IPS DF 6.9 (cell line): ENCODE data around the gene TSPAN17.

Source experiments
- DNase-seq: peaks from one replicate; pipeline ENCODE4 v3.0.0-alpha.2; 2013; ENCODE audit warnings: low read depth, low spot score
- H3K27ac ChIP-seq: one replicate; pipeline ENCODE4 v1.5.1; 2013; ENCODE audit warnings: low read length, control low read depth
- H3K27me3 ChIP-seq: 2 replicates; pipeline ENCODE4 v1.6.1; 2013; ENCODE audit warnings: mild to moderate bottlenecking, low read length; ENCODE audit not compliant: control insufficient read depth, insufficient read depth
- H3K36me3 ChIP-seq: 2 replicates; pipeline ENCODE4 v1.6.1; 2013; ENCODE audit warnings: low read length; ENCODE audit not compliant: control insufficient read depth, insufficient read depth
- H3K4me1 ChIP-seq: 2 replicates; pipeline ENCODE4 v1.6.1; 2013; ENCODE audit warnings: low read length; ENCODE audit not compliant: control insufficient read depth, insufficient read depth
- H3K4me3 ChIP-seq: 2 replicates; pipeline ENCODE4 v1.5.1; 2013; ENCODE audit warnings: mild to moderate bottlenecking, low read length
- H3K9me3 ChIP-seq: 2 replicates; pipeline ENCODE4 v1.6.1; 2013; ENCODE audit warnings: low read length, inconsistent platforms; ENCODE audit not compliant: control insufficient read depth, insufficient read depth
- WGBS: extraction: QIAGEN DNeasy Blood & Tissue Kit; methylation state at CpG from one replicate; pipeline ENCODE4 v1.1.7; 2013; ENCODE audit warnings: mixed read lengths, missing lambda C conversion rate; ENCODE audit not compliant: insufficient read length, insufficient coverage; 5-methylcytosine and 5-hydroxymethylcytosine counted together

TSPAN17 gene

DNA sequence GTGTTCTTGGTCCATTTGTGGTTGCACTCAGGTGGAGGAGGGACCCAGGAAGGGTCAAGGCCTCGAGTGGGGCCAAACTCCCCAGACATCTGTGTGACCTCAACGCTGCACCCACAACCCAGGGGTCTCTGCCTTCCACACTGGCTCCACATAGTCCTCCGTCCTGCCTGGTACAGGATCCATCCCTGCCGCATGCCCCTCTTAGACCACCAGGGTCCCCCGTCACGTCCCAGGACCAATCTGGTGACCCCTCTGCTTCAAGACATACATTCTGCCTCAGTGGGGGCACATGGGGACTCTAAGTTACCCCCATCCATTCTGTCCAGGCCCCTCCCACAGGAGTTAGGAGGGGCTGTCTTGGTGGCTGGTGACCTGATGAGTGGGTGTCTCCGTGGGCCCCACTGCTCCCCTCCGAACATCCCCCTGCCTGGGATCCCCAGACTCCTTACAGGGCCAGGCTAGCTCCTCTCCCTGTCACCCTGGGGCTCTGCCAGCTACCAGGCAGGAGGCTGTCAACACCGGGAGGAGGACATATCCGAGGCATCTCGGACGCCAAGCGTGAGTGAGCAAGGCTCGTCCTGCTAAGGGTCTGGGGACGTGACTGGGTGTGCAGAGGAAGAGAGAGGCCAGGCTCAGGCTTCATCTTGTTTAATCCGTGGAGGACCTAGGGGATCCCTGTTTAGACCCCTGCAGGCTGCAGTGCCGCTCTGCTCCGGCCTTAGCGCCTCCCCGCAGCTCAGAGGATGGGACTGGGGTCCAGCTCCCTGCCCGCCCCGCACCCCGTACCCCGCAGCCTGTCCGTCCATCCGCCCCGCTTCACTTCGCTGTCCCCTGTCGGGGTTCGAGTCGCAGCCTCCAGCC lies 32.3 kb downstream of the TSPAN17 start:
- H3K27me3 ChIP-seq = peaks cover 4% of the 10 kb centered on the region; the same call in 1 of the 2 replicates
- no peaks in the 10 kb centered on the region for H3K36me3 ChIP-seq
- H3K9me3 ChIP-seq = no peaks in the 10 kb centered on the region
- no CpG with 5 or more reads among the region's 31 CpGs for WGBS
- H3K4me1 ChIP-seq = no peaks in the 10 kb centered on the region; the same call in 1 of the 2 replicates
- no peak overlapping the region for H3K27ac ChIP-seq
- no peak for DNase-seq
- H3K4me3 ChIP-seq = peak overlapping the region; percentile 21; the same call in 1 of the 2 replicates

DNA sequence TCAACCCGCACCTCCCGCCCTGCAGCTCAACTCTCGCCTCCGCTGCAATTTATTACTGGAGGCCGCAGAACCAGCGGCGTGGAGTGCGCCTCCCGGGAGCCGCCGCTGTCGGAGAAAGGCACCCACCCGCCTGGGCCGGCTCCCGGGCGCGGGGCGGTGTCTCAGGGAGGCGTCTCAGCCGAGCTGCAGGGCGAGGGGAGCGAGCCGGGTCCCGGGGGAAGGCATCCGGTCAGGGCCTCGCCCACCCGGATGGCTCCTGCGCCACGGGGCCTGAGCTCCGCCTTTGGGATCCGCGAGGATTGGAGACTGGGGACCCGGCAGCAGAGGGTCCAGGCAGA lies 32.9 kb downstream of the TSPAN17 start:
- Histone ChIP-seq H3K27ac (no peak overlapping the region), H3K27me3 (peaks cover 4% of the 10 kb centered on the region; the same call in 1 of the 2 replicates), H3K36me3 (no peaks in the 10 kb centered on the region), H3K4me1 (no peaks in the 10 kb centered on the region; the same call in 1 of the 2 replicates), H3K9me3 (no peaks in the 10 kb centered on the region), H3K4me3 (peak overlapping the region; percentile 21; the same call in 1 of the 2 replicates)
- no peak for DNase-seq
- WGBS = no CpG with 5 or more reads among the region's 33 CpGs

DNA sequence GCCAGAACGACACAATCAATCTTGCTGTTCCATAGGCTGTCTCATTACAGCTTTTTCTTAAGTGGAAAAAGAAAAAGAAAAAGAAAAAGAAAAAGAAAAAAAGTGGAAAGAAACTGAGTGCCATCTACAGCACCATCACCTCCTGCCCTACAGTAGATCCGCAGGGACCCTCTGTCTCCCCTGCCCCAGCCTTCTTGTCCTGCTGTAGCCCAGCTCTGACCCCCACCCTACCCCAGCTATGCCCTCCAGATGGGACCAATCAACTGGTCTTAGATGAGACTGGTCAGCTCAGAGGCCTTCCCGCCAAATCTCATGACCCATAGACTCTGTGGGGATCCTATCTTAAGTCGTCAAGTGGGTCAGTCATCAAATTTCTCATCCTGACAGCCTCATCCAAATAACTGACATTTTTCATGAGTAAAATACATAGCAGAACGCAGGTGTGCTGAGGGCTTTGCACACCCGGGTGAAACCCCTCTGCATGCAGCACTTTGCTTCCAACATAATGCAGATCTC lies 34.8 kb downstream of the TSPAN17 start:
- no peak for DNase-seq
- WGBS = no CpG with 5 or more reads among the region's 6 CpGs
- H3K4me1 ChIP-seq = no peaks in the 10 kb centered on the region
- no peak overlapping the region for H3K27ac ChIP-seq
- H3K36me3 ChIP-seq = no peaks in the 10 kb centered on the region
- peaks cover 4% of the 10 kb centered on the region; the same call in 1 of the 2 replicates for H3K27me3 ChIP-seq
- no peaks in the 10 kb centered on the region for H3K9me3 ChIP-seq
- no peak overlapping the region for H3K4me3 ChIP-seq

DNA sequence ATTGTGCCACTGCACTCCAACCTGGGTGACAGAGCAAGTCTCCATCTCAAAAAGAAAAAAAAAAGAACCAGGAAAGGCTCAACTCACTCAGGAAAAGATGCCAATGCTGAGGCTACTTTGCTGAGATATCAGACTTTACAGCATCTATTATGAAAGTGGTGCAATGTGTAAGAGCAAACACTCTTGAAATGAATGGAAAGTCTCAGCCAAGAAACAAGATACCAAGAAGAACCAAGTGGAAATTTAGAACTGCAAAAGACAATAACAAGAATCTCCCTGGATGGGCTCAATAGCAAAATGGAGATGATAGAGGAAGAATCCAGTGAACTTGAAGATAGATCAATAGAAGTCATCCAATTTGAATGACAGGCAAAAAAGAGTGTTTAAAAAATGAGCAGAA lies 37.7 kb downstream of the TSPAN17 start:
- DNase-seq = no peak

DNA sequence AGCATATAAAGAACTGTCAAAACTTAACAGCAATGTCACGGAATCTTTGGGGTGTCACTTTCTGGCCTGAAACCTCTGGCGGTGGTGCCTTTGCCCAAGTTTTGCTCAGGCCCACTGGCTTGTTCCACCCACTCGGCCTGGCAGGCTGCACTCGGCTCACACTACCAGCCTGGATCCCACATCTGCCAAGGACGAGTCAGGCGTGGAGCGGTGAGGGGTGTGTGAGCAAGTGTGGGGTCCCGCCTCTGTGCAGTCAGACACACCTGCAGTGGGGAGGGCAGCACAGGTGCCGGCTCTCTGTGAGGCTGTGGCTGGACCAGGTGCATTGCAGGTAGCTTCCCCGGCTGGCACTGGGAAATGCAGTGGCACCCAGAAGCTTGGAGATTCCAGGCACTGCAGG lies 40.0 kb downstream of the TSPAN17 start:
- Histone ChIP-seq H3K27me3 (no peaks in the 10 kb centered on the region), H3K9me3 (no peaks in the 10 kb centered on the region), H3K4me1 (peaks cover 5% of the 10 kb centered on the region), H3K27ac (no peak overlapping the region), H3K4me3 (no peak overlapping the region), H3K36me3 (no peaks in the 10 kb centered on the region)
- DNase-seq = no peak
- whole genome bisulfite sequencing = no CpG with 5 or more reads among the region's 10 CpGs

More for the DNA sequence above, 37.7 kb downstream of the TSPAN17 start:
- Histone ChIP-seq H3K4me1 (peaks cover 5% of the 10 kb centered on the region), H3K27me3 (no peaks in the 10 kb centered on the region; the same call in 1 of the 2 replicates), H3K4me3 (no peak overlapping the region), H3K27ac (no peak overlapping the region), H3K9me3 (no peaks in the 10 kb centered on the region), H3K36me3 (no peaks in the 10 kb centered on the region)

DNA sequence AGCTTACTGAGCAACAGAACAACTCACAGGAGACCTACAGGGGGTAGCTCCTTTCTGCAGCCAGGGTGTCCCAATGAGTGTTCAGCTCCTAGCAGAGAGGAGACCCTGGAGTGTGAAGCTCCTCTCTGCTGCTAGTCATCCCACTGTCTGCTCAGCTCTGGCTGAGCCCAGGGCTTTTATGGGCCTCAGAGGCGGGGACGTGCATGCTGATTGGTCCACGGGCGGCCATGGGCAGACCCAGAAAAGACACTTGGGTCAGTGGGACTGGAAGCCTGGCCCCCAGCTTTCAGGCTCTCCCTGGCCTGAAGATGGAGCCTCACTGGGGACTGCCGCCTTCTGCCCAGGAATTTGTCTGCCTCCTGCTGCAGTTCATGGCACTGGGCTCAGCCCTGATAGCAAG lies 40.6 kb downstream of the TSPAN17 start:
- Histone ChIP-seq H3K27ac (no peak overlapping the region), H3K9me3 (no peaks in the 10 kb centered on the region), H3K4me3 (no peak overlapping the region), H3K27me3 (no peaks in the 10 kb centered on the region), H3K4me1 (peaks cover 8% of the 10 kb centered on the region), H3K36me3 (no peaks in the 10 kb centered on the region)
- no peak for DNase-seq
- WGBS = no CpG with 5 or more reads among the region's 5 CpGs

DNA sequence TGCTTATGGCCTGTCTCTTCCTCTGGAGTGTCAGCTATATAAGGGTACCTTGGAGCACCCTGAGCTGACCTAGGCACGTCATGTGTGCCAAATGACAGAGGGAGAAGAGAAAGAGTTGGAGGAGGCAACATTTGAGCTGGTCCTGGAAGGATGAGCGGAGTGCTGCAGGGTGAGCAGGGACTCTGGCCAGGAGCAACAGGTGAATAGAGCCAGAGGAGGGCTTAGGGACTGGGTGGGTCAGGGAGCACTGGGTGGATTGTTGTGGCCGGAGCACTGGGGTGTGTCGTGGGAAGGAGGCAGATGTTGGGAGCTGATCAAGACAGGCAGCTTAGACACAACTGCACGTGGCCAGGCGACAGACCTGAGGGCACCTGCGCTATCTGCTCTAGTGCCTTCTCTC lies 43.6 kb downstream of the TSPAN17 start:
- no peak for DNase-seq
- H3K27me3 ChIP-seq = no peaks in the 10 kb centered on the region
- H3K4me1 ChIP-seq = peaks cover 10% of the 10 kb centered on the region
- no peak overlapping the region for H3K27ac ChIP-seq
- H3K4me3 ChIP-seq = no peak overlapping the region
- WGBS = no CpG with 5 or more reads among the region's 7 CpGs
- no peaks in the 10 kb centered on the region for H3K9me3 ChIP-seq
- H3K36me3 ChIP-seq = no peaks in the 10 kb centered on the region

DNA sequence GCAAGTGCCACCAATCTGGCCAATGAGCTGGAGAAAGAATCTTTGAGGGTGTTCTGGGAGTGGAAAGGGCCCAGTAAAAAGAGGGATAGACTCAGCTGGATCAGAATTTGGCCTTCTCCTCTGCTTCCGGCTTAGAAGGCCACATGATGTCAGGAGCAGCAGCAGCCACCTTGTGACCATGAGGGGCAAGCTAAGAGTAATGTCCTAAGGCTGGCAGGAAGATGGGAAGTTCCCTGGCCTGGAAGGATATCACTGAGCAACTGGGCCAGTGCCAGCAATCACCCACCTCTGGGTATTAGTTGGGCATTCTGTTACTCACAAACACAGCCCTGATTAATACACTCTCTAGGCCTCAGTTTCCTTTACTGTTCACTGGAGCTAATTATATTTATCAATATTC lies 44.2 kb downstream of the TSPAN17 start:
- no peak overlapping the region for H3K4me3 ChIP-seq

DNA sequence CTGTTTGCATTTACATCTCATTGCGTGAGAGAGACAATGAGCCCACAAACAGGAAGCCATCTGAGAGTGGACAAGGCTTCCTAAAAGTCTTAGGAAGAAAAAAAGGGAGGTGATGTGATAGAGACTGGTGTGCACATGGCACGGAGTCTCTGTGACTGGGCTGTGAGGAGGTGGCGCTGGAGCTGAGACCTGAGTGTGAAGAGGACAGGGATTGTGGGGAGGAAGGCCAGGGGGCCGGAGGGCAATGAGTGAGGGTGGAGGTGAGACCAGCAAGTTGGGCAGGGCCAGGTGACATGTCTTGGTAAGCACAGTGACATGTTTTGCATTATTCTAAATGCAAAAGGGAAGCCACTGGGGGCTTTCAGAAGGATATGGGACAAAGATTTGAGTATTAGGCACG lies 45.0 kb downstream of the TSPAN17 start:
- Histone ChIP-seq H3K36me3 (no peaks in the 10 kb centered on the region), H3K4me3 (no peak overlapping the region), H3K4me1 (peaks cover 19% of the 10 kb centered on the region), H3K27me3 (no peaks in the 10 kb centered on the region), H3K9me3 (no peaks in the 10 kb centered on the region), H3K27ac (no peak overlapping the region)
- no peak for DNase-seq
- no CpG with 5 or more reads among the region's 5 CpGs for WGBS

More for the DNA sequence above, 44.2 kb downstream of the TSPAN17 start:
- H3K27me3 ChIP-seq = no peaks in the 10 kb centered on the region
- H3K27ac ChIP-seq = no peak overlapping the region
- no CpG with 5 or more reads among the region's 1 CpG for whole genome bisulfite sequencing
- no peak for DNase-seq
- no peaks in the 10 kb centered on the region for H3K36me3 ChIP-seq
- H3K9me3 ChIP-seq = no peaks in the 10 kb centered on the region
- H3K4me1 ChIP-seq = peaks cover 13% of the 10 kb centered on the region

DNA sequence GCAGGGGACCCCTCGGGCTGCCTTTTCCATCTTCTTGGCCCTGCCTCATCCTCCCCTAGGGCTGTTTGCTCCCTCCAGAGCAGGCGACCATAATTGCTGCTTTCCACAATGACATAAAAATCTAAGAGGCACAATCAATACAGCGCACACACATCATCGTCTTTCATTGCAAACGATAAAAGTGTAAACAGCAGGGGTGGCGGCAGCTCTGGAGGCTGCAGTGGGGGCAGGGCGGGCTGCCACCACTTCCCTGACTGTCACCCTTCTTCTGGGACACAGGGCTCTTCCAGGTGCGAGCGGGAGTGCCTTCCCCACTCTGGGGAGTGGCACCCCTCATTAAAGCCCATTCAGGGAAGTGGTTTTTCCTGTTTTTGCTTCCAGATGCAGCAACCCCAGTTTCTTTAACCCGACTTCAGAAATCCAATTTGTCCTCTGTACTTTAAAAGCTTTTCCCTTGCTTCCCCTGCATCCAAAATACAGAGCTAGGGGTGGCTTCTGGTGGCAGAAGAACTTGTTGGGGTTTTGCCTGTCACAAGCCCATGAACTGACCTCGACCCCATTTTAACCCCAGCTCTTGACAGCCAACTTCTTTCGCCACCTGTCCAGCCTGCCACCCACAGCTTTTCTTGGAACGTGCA lies 45.7 kb downstream of the TSPAN17 start:
- H3K27me3 ChIP-seq = no peaks in the 10 kb centered on the region
- DNase-seq = no peak
- H3K9me3 ChIP-seq = no peaks in the 10 kb centered on the region
- H3K4me3 ChIP-seq = no peak overlapping the region
- WGBS = no CpG with 5 or more reads among the region's 13 CpGs
- H3K4me1 ChIP-seq = peaks cover 23% of the 10 kb centered on the region
- H3K36me3 ChIP-seq = no peaks in the 10 kb centered on the region
- H3K27ac ChIP-seq = no peak overlapping the region
